ENCODE data around the gene CADM3. TPM values are rescaled to one million over a fixed set of nuclear protein-coding genes. Genes with fewer than 3 reads are reported as not detected.

CADM3 gene
- total RNA-seq, 4 donors from 2014 or later = 0.19 to 9.2 (median 3.3) TPM

GRCh38 chr1:159203610-159204009, 32.2 kb downstream of the CADM3 start:
- Histone ChIP-seq H3K4me3 (peak overlapping the region in 2 of 4 donors; percentile 16 to 52), H3K27me3 (peaks cover 0 to 77% (median 2%) of the 10 kb centered on the region in 4 donors), H3K9me3 (no peaks in the 10 kb centered on the region), H3K36me3 (no peaks in the 10 kb centered on the region), H3K27ac (peak overlapping the region in 2 of 4 donors; percentile 31 to 52), H3K4me1 (no peaks in the 10 kb centered on the region)
- no peak for DNase-seq
- intact Hi-C loops (cut with DNase I) = loop anchor here (10.0 kb wide), 1 partner anchor 59 kb away; no protein-coding TSS in a partner anchor
- 55 to 66% methylated on average over 6 of the region's 6 CpGs for WGBS, 2 donors
- no peak for TF ChIP-seq CTCF (IDR thresholded peaks at IDR 0.05)
- no peak for TF ChIP-seq POLR2A (IDR thresholded peaks at IDR 0.05)

- Histone ChIP-seq H3K9me3 (no peaks in the 10 kb centered on the region), H3K27ac (peak within 1 kb of the TSS in 2 of 4 donors; percentile 52), H3K27me3 (peaks cover 0 to 86% (median 2%) of the 10 kb centered on the region in 4 donors), H3K36me3 (no peaks in the 10 kb centered on the region), H3K4me1 (no peaks in the 10 kb centered on the region), H3K4me3 (peak within 1 kb of the TSS; percentile 5 to 52 (median 30))
- 52 to 63% methylated on average over 13 of the region's 13 CpGs for WGBS, 2 donors
- no peak for DNase-seq
- no peak for TF ChIP-seq CTCF (IDR thresholded peaks at IDR 0.05)
- TF ChIP-seq POLR2A (IDR thresholded peaks at IDR 0.05) = no peak
- intact Hi-C loops (cut with DNase I) = loop anchor here (10.0 kb wide), 1 partner anchor 60 kb away; no protein-coding TSS in a partner anchor
These were observed 33.0 kb downstream of the CADM3 start, which contains the start of gene ACKR1 for GRCh38 chr1:159204161-159205141. ACKR1 (plus strand) TSS chr1:159204875; CDS start chr1:159204960, 85 bp downstream.

- 50 to 58% methylated on average over 4 to 6 of the region's 6 CpGs for WGBS, 2 donors
- no peak for DNase-seq
- H3K4me1 ChIP-seq = no peaks in the 10 kb centered on the region
- peak overlapping the region in 2 of 4 donors; percentile 7 to 52 for H3K27ac ChIP-seq
- TF ChIP-seq CTCF (IDR thresholded peaks at IDR 0.05) (no peak), POLR2A (IDR thresholded peaks at IDR 0.05) (no peak)
- H3K9me3 ChIP-seq = no peaks in the 10 kb centered on the region
- H3K36me3 ChIP-seq = no peaks in the 10 kb centered on the region
- peaks cover 0 to 87% (median 2%) of the 10 kb centered on the region in 4 donors for H3K27me3 ChIP-seq
- H3K4me3 ChIP-seq = peak overlapping the region in 3 of 4 donors; percentile 19 to 52 (median 41)
- intact Hi-C loops (cut with DNase I) = loop anchor here (10.0 kb wide), 1 partner anchor 60 kb away; no protein-coding TSS in a partner anchor
These were observed 33.8 kb downstream of the CADM3 start for GRCh38 chr1:159205225-159205624.

- 77 to 87% methylated on average over 4 of the region's 4 CpGs for WGBS, 2 donors
- DNase-seq = no peak
- Histone ChIP-seq H3K27ac (peak overlapping the region in 2 of 4 donors; percentile 7 to 52), H3K4me3 (peak overlapping the region; percentile 5 to 52 (median 30)), H3K4me1 (peaks cover 0 to 1% (median 0%) of the 10 kb centered on the region in 3 donors), H3K27me3 (peaks cover 0 to 88% (median 2%) of the 10 kb centered on the region in 4 donors), H3K9me3 (no peaks in the 10 kb centered on the region), H3K36me3 (no peaks in the 10 kb centered on the region)
- TF ChIP-seq CTCF (IDR thresholded peaks at IDR 0.05) = no peak
- TF ChIP-seq POLR2A (IDR thresholded peaks at IDR 0.05) = no peak
- intact Hi-C loops (cut with DNase I) = loop anchor here (10.0 kb wide), 1 partner anchor 61 kb away; no protein-coding TSS in a partner anchor
These were observed 34.7 kb downstream of the CADM3 start for GRCh38 chr1:159206110-159206509.

All from esophagus squamous epithelium (tissue), 5 donors.